ENCODE measurements around the gene KCND2. TPM values are rescaled to one million over a fixed set of nuclear protein-coding genes. Genes with fewer than 3 reads are reported as not detected.

KCND2 gene
- polyA plus RNA-seq, 2 of the 4 experiments (the other 2 are of a cell fraction): 0.01 TPM; not detected in 1

DNA sequence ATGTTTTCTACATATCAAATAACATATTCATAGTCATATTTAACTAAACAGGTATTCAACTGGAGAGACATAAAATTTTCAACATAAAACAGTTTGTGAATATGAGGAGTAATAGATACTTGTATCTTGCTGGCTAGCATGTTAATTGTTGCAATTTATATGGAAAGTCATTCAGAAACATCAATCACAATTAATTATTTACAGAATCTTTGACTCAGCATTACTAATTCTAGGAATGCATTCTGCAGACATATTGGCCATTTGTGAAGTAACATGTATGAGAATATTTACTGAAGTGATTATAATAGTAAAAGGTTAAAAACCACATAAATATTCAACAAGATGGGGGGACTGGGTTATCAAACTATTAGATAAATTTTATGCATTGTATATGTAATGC, 381.3 kb downstream of the KCND2 start:
- Histone ChIP-seq H3K27ac (no peak overlapping the region), H3K4me3 (no peak overlapping the region), H3K9me3 (no peaks in the 10 kb centered on the region), H3K4me2 (no peak overlapping the region), H3K4me1 (no peaks in the 10 kb centered on the region)
- POLR2A ChIA-PET: no interaction called here
- CTCF ChIA-PET: no interaction called here
- TF ChIP-seq TFCP2L1 (CRISPR knock-in tag; IDR thresholded peaks at IDR 0.05) (no peak), RAD21 (conservative IDR thresholded peaks at IDR 0.05 in 1 of 2, IDR thresholded peaks at IDR 0.05 in 1 of 2) (no peak), HOXB5 (CRISPR knock-in tag; IDR thresholded peaks at IDR 0.05) (no peak), ESRRA (IDR thresholded peaks at IDR 0.05; ENCODE audit: borderline replicate concordance, low read length) (no peak), FOSL2 (IDR thresholded peaks at IDR 0.05) (no peak), FOSL2 (CRISPR knock-in tag; IDR thresholded peaks at IDR 0.05) (no peak), CHD2 (IDR thresholded peaks at IDR 0.05; ENCODE audit: low read length, partially characterized antibody) (no peak), CEBPB (IDR thresholded peaks at IDR 0.05) (no peak), HDAC2 (IDR thresholded peaks at IDR 0.05) (no peak)
- TF ChIP-seq, protein P1, sequence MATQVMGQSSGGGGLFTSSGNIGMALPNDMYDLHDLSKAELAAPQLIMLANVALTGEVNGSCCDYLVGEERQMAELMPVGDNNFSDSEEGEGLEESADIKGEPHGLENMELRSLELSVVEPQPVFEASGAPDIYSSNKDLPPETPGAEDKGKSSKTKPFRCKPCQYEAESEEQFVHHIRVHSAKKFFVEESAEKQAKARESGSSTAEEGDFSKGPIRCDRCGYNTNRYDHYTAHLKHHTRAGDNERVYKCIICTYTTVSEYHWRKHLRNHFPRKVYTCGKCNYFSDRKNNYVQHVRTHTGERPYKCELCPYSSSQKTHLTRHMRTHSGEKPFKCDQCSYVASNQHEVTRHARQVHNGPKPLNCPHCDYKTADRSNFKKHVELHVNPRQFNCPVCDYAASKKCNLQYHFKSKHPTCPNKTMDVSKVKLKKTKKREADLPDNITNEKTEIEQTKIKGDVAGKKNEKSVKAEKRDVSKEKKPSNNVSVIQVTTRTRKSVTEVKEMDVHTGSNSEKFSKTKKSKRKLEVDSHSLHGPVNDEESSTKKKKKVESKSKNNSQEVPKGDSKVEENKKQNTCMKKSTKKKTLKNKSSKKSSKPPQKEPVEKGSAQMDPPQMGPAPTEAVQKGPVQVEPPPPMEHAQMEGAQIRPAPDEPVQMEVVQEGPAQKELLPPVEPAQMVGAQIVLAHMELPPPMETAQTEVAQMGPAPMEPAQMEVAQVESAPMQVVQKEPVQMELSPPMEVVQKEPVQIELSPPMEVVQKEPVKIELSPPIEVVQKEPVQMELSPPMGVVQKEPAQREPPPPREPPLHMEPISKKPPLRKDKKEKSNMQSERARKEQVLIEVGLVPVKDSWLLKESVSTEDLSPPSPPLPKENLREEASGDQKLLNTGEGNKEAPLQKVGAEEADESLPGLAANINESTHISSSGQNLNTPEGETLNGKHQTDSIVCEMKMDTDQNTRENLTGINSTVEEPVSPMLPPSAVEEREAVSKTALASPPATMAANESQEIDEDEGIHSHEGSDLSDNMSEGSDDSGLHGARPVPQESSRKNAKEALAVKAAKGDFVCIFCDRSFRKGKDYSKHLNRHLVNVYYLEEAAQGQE (IDR thresholded peaks at IDR 0.05): no peak
- DNase-seq (ENCODE audit: low read depth in 1 of 2, low spot score in 1 of 2) (no peak), ATAC-seq (no peak), FAIRE-seq (no peak)

- ChIA-PET CTCF (no interaction called here), POLR2A (no interaction called here)
- Histone ChIP-seq H3K4me2 (no peak overlapping the region), H3K4me1 (no peaks in the 10 kb centered on the region), H3K9me3 (no peaks in the 10 kb centered on the region), H3K27ac (no peak overlapping the region), H3K4me3 (no peak overlapping the region)
- ATAC-seq: no peak
- DNase-seq (ENCODE audit: low read depth in 1 of 2, low spot score in 1 of 2): no peak
- WGBS (ENCODE audit: missing lambda C conversion rate): 3% methylated on average over 2 of the region's 2 CpGs
- FAIRE-seq: no peak
- no peak for TF ChIP-seq KDM5A (IDR thresholded peaks at IDR 0.05)
- TF ChIP-seq ESRRA (IDR thresholded peaks at IDR 0.05; ENCODE audit: borderline replicate concordance, low read length): no peak
- TF ChIP-seq JUNB (IDR thresholded peaks at IDR 0.05): no peak
- no peak for TF ChIP-seq FOXS1 (CRISPR knock-in tag; IDR thresholded peaks at IDR 0.05)
- TF ChIP-seq ATOH8 (CRISPR knock-in tag; IDR thresholded peaks at IDR 0.05; ENCODE audit: low read depth): no peak
- no peak for TF ChIP-seq MAZ (IDR thresholded peaks at IDR 0.05; ENCODE audit: borderline replicate concordance, low read depth, low read length)
- no peak for TF ChIP-seq USF2 (IDR thresholded peaks at IDR 0.05)
- TF ChIP-seq FOSB (CRISPR knock-in tag; IDR thresholded peaks at IDR 0.05): no peak
- TF ChIP-seq NR3C1 (IDR thresholded peaks at IDR 0.05): no peak
- no peak for TF ChIP-seq FOSL2 (IDR thresholded peaks at IDR 0.05)
- no peak for TF ChIP-seq FOSL2 (CRISPR knock-in tag; IDR thresholded peaks at IDR 0.05)
- TF ChIP-seq, protein P2, sequence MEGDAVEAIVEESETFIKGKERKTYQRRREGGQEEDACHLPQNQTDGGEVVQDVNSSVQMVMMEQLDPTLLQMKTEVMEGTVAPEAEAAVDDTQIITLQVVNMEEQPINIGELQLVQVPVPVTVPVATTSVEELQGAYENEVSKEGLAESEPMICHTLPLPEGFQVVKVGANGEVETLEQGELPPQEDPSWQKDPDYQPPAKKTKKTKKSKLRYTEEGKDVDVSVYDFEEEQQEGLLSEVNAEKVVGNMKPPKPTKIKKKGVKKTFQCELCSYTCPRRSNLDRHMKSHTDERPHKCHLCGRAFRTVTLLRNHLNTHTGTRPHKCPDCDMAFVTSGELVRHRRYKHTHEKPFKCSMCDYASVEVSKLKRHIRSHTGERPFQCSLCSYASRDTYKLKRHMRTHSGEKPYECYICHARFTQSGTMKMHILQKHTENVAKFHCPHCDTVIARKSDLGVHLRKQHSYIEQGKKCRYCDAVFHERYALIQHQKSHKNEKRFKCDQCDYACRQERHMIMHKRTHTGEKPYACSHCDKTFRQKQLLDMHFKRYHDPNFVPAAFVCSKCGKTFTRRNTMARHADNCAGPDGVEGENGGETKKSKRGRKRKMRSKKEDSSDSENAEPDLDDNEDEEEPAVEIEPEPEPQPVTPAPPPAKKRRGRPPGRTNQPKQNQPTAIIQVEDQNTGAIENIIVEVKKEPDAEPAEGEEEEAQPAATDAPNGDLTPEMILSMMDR (IDR thresholded peaks at IDR 0.05): no peak
- TF ChIP-seq NPAS2 (CRISPR knock-in tag; IDR thresholded peaks at IDR 0.05; ENCODE audit: borderline replicate concordance): no peak
- no peak for TF ChIP-seq SREBF2 (IDR thresholded peaks at IDR 0.05)
- no peak for TF ChIP-seq E2F6 (IDR thresholded peaks at IDR 0.05; ENCODE audit: borderline replicate concordance, low read depth)
These were observed 385.5 kb downstream of the KCND2 start for GRCh38 chr7:120658516-120658915.
